HG02588 (cell line): ENCODE results near the gene ZER1.
"Not testable (repeated sequence)": the region's sequence is repeated elsewhere in the genome, so short reads cannot be mapped to it uniquely, and the experiment has no call there.

Experiments
- ATAC-seq: cut with Tn5 transposase; IDR thresholded peaks from one replicate; pipeline ENCODE4 v1.9.1; 2021; ENCODE audit warnings: mild to moderate bottlenecking, moderate library complexity; ENCODE audit not compliant: unreplicated experiment

ZER1 gene

GRCh38 chr9:128771745-128772519 lies at the start of gene ZER1:
Gene ZER1, minus strand, starts transcription at chr9:128771927. Its CDS starts 16,362 bp downstream, at chr9:128755565.
- ATAC-seq = peak; percentile 89

- no peak for ATAC-seq
Observed at GRCh38 chr9:128820665-128821583, 49.2 kb upstream of the ZER1 start.

DNA sequence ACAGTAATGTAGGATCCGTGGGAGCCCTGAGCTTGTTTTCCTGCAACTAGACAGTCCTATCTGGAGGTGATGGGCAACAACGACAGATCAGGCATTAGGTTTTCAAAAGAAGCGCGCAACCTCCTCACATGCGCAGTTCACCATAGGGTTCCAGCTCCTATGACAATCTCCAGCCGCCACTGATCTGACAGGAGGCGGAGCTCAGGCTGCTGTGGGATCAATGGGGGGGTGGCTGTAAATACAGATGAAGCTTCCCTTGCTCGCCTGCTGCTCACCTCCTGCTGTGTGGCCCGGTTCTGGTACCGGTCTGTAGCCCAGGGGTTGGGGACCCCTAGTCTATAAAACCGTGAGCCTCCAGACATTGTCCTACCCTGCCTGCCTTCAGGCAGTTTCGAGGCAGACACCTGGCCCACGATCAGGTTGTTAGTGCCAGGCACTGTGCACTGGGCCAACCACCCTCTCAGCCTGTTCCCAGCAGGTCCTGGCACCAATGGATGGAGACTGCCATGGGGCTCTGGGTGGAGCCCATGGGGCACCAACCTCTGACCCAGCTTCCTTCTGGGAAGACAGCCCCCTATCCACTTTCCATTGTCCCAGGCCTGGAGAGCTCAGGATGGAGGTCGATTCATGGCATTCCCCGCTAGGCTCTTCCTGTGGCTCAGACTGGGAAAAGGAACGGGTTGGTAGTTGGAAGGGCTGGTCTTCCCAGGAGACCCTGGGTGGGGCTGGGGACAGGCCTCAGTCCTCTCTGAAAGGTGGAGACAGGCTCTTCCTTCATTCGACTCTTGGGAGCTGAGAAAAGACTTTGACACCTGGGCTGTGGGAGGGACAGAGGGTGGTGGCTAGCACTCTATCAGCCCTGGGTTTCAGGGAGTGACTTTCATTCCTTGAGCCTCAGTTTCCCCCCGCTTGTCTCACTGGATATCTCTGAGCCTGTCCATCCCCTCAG lies 48.3 kb upstream of the ZER1 start:
- ATAC-seq = no peak

GRCh38 chr9:128818839-128819715 lies 47.4 kb upstream of the ZER1 start:
- ATAC-seq = peak; percentile 19

DNA sequence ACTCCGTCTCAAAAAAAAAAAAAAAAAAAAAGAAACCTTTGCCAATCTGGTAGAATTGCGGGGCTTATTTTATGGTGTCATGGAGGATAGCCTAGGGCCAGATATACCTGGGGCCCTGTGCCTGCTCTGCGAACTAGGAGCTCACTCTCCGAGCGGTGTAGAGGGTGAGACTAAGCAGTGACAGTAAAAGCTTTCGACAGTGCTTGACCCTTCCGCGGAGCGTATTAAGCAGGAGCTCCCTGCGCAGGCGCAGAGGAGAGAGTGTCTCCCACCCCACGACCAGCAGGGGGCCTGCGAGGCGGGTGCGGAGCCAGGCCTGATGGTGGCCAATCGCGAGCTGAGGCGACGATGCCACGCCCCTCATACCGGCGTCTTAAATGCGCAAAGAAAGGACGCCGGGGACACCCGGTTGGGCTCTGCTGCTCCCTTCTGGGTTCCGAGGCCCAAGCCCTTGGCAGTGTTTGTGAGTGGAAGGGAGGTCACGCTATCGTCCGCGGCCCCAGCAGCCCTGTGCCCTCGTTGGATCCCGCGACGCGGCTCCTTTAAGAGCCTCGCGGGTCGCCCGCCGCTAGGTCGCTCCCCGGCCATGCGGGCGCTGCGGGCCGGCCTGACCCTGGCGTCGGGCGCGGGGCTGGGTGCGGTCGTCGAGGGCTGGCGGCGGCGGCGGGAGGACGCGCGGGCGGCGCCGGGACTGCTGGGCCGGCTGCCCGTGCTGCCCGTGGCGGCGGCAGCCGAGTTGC lies 46.5 kb upstream of the ZER1 start, which contains the start of gene ENDOG:
Gene ENDOG, plus strand, starts transcription at position 402 of the 740 bp plus-strand sequence. Its CDS starts 185 bp downstream, at position 587.
- ATAC-seq = peak; percentile 89

- no peak for ATAC-seq
Observed at GRCh38 chr9:128810873-128811272, 39.1 kb upstream of the ZER1 start.

- ATAC-seq = no peak
Observed at GRCh38 chr9:128809831-128810230, 38.1 kb upstream of the ZER1 start.

- ATAC-seq = no peak
Observed at GRCh38 chr9:128809036-128809599, 37.4 kb upstream of the ZER1 start.

GRCh38 chr9:128808543-128808942 lies 36.8 kb upstream of the ZER1 start:
- ATAC-seq = no peak

GRCh38 chr9:128807827-128808226 lies 36.1 kb upstream of the ZER1 start:
- no peak for ATAC-seq

- ATAC-seq = no peak
Observed at GRCh38 chr9:128805661-128806060, 33.9 kb upstream of the ZER1 start.

DNA sequence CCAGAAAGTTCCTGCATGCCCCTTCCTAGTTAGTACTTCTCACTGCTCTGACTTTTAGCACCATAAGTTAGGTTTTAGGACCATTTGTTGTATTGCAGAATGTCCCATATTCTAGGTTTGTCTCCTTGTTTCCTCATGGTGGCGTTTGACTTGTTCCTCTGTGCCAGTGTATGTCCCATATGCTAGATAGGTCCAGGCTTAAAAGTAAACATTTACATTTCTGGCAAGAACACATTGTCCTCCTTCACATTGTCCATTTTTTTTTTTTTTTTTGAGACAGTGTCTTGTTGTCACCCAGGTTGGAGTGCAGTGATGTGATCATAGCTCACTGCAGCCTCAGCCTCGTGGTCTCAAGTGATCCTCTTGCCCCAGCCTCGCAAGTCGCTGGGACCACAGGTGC lies 30.8 kb upstream of the ZER1 start:
- ATAC-seq = no peak

DNA sequence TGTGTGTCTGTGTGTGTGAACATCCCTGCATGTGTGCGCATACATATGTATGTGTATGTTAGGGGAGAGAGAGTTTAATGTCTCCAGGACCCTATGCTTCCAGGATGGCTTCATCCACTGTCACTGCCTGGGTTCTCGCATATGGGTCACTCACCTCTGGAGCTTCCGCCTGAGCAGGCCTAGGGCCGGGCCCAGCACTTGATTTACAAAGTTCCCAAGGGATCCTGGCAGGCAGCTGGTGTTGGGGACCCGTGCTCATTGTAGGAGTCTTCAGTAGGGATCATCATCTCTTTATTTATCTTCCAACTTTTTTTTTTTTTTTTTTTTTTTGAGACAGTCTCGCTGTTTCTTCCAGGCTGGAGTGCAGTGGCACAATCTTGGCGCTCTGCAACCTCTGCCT lies 28.3 kb upstream of the ZER1 start:
- no peak for ATAC-seq

- no peak for ATAC-seq
Observed at GRCh38 chr9:128798896-128799295, 27.2 kb upstream of the ZER1 start.

GRCh38 chr9:128794961-128795360 lies 23.2 kb upstream of the ZER1 start:
- not testable (repeated sequence) for ATAC-seq

GRCh38 chr9:128792978-128793686 lies 21.4 kb upstream of the ZER1 start:
- no peak for ATAC-seq

DNA sequence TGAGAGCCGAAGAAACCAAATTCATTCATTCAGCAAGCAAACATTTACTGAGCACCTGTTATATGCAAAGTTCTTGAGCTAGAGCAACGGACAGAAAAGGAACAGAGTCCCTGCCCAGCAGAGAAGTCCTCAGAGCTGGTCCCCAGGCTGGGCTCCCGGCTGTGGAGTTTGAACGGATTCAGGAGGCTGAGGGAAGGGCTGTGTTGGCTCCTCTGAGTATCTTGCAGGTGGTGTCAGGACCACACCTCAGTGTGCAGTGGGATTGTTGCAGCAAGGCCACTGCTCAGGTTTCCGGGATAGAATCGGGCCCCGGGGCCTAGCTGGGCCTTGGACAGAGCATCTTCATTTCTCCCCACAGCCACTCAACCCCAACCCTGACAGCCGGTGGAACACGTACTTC lies 20.4 kb upstream of the ZER1 start:
- ATAC-seq = no peak

DNA sequence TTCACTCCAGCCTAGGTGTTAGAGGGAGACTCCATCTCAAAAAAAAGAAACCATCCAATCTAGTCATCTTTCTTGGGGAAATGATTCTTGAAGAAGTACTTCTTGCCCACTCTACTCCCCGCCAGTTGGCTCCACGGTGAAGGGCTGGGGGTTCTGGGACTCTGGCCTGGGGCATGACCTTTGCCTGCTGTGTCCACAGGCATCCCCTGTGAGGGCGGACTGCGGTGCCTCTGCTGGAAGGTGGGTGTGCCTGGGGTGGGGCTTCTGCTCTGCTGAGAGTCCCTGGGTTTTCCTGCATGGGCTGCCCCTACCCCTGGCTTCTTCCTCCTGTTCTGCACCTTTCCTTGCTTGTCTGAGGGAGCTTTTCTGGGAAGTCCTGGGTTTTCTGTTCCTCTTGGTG lies 18.8 kb upstream of the ZER1 start:
- ATAC-seq = no peak
